Stimulated activated CD4-positive, alpha-beta T cell treated with anti-CD3 and anti-CD28 coated beads, Interleukin-4, amount 100 ng/mL, for 1 hour (primary cell): ENCODE results near the gene TPPP3.
"Not testable (repeated sequence)": the region's sequence is repeated elsewhere in the genome, so short reads cannot be mapped to it uniquely, and the experiment has no call there.

ENCODE experiments used
- DNase-seq: peaks from one replicate; pipeline ENCODE4 v3.0.0-alpha.2; 2020

The TPPP3 gene

DNA sequence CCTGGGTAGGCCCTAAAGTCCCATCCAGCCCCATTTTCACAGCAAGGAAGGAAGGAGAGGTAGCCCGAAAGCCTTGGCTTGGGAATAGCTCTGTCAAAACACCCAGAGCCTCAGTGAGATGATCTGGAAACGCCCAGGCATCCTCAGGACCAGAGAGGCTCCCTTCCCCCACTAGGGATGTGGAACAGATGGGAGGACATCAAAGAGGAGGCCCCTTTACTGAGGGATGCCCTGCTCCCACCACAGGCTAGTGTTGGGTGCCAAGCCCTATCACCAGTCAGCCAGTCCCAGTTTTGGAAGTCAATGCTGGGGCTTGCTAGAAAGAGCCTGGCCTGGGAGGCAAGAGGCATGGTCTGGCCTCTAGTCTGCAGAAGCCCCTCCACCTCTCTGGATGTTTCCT lies 4.7 kb downstream of the TPPP3 start:
- no peak for DNase-seq

DNA sequence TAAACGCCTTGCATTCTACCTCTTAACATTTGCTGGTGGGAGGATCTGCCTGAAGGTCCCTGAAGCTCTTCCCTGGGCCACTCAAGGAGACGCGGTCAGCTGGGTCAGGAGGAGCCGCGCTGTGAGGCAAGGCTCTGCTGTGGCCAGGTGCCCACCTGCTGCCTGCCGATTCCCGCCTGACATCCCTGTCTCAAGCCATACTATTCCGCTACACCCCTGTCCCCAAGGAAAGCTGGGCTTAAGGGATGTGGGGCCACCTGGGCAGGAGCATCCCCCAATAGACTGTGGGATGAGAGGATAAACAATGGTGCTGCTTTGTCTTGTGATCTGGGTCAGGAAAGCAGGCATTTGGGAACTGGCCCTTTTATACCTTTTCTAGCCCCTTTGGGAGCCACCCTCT lies 5.1 kb downstream of the TPPP3 start:
- DNase-seq = no peak

DNA sequence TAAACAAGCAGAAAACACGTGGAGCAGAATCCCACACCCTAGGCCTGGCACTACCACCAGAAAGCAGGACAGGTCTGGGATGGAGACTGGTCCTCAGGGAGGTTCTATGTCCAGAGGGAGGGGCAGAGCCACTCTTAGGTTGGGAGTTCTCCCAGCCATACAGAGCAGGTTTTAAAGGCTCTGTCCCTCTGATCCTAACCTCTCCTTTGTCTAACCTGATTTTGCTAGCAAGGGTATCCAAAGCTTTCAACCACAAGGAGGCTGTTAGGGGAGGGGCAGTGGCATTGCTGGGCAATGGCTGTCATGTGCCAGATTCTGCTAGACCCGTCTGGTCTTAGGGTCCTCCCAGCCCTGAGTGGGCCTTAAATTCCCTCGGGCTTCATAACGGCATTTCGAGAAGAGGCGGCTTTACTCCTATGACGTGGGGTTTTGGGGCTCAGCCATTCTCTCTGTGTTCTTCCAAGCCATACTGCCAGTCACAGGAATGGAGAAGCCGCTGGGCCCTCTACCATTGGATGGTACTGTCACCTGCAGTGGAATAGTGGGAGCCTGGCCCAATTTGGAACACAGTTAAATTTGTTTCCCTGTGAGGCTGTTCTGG lies 5.7 kb downstream of the TPPP3 start:
- DNase-seq = no peak

DNA sequence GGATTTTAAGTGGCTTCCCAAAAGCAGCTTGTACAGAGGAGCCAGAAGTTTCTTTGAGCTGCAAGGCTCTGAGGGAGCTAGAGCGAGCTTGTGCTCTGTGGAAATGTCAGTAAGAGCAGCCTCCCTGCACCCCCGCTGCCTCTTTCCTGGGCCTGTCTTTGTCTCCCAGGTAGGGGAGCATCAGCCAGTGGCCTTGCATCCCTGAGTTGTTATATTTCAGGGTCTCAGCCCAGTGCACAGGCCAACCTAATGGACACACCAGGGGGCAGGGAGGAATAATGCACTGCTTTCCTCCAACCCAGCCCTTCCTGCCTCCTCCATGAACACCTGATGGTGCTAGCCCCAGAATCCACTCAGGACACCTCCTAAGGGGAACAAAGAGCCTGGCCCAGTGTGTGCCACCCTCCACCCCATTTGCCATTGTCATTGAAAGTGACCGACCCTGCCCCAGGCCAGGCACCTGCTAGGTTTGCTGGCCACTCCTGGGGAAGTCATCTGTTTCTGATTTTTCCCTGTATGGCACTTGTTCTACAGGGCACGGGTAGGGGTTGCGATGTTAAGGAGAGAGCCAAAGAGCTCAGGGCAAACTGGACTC lies 6.3 kb downstream of the TPPP3 start:
- DNase-seq = no peak

DNA sequence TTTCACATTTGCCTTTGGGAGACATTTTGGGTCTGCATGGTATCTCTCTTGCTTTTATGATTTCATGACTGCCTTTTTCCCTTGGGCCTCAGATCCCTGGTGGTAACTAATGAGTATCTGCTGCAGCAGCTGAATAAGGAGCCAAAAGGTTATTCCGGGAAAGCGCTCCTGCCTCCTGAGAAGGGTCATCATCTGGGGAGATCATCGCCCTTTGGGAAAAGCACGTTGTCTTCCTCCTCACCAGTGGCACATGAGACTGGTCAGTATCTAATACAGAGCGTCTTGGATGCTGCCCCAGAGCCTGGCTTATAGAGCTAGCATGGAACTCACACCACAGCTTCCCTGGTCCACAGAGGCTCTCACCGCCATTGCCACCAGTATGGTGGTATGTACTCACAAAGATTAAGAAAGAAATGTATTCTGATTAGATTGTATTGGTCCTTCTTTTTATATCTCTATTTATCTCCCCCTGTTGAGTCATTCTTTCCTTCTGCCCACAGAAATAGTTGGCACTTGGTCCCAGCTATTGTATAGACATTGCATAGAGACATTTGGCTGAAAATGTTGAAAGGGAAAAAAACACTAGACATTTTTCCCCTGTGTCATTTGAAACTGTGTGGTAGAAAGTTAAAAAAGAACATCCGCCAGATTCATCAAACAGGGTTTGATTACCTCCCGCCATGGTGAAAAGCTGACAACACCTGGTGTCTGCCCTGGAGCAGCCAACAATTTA lies 8.4 kb downstream of the TPPP3 start:
- no peak for DNase-seq

DNA sequence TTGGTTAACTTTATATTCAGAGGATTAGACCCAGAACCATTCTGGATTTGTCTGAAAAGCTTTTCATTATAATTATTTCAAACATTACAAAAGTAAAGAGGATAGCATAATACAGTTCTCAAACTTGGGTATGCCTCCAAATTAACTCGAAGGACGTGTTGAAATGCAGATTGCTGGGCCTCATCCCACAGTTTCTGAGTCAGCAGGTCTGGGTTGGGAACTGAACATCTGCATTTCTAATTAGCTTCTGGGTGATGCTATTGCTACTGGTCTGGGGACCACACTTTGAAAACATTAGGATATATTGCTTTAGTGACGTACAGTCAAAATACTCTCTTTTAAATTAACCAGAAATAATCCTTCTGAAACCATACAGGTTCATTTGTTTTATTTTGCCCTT lies 10.0 kb downstream of the TPPP3 start:
- DNase-seq = no peak

DNA sequence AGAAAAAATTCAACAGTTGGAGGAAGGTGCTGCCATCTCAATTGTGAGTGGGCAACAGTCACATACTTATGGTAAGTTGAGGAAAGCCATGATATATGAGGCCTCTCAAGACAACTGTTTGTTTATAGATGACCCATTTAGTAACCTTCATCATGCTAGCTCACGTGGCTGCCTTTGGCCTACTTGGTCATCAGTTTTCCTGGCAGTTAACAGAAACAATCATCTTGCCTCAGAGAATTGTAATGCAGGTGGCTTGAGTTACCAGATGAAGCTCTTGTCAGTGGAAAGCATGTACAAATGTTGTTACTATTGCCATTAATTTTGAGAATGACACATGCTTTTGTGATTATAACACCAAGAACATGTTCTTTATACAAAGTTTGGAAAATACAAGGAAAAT lies 14.7 kb downstream of the TPPP3 start:
- DNase-seq = no peak

DNA sequence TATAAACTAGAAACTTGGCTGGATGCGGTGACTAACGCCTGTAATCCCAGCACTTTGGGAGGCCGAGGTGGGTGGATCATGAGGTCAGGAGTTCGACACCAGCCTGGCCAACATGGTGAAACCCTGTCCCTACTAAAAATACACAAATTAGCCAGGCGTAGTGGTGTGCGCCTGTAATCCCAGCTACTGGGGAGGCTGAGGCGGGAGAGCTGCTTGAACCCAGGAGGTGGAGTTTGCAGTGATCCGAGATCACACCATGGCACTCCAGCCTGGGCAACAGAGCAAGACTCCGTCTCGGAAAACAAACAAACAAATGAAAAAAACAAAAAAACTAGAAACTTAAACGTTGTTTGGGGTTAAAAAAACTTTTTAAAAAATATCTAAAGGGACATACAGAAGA lies 17.3 kb downstream of the TPPP3 start:
- not testable (repeated sequence) for DNase-seq

DNA sequence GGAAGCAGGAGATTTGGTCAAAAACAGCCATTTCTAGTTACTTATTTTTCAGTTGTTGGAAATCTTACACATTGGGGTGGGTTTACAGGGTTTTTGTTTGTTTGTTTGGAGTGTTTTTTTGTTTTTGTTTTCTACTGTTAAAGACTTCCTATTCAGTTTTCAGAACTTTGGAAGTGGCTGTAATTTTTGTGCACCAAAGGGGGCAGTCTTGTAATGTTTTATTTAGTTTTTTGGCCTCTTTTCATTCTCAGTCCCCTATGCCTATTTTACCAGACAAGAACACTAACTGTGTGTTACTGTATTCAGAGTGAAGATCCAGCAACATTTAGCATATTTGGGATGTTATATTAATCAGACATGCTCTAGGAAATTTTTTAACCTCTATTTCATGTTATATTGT lies 20.6 kb downstream of the TPPP3 start:
- DNase-seq = no peak

DNA sequence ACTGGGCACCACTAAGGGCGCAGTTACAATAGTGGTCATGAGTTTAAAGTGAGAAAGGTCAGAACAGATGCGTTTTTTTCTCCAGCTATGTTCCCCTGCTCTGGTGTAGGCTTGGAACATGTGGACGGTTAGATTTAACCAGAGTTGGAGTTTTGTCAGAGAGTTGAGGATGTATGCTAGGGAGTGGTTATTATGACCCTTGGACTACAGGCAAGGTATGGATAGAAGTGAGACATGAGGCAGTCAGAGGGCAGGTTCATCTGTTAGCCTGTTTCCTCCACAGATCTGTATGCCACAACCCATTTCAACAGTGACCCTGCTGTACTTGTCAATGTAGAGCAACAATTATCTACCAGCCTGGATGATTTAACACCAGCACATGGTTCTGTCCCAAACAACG lies 22.6 kb downstream of the TPPP3 start:
- no peak for DNase-seq

DNA sequence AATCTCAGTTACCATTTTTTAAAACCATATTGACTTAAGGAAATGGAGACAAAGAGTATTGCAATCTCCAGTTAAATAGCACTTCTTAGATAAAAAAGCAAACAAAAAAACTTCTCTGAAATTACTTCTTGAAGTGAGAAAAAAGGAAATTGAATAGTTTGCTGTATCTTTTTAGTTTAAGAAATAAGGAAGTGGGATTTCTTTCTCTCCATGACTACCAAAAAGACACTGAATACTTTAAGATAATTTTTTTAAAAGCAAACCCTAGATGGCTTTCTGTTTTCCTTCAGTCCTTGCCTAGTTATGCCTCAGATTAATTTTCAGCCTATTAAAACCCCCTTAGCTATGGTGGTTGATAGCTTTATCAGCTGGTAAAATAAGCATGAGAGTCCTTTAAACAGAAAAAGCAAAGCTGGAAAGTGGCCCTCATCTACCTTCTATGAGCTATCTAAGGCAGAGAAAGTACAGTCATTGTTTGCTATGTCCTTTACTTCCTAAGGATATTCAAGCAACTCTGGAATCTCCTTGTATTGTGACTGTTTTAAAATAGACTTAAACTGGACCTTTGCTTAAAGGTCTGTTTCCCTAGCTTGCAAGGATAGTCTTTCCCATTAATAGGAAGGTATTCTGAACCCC lies 28.6 kb downstream of the TPPP3 start:
- no peak for DNase-seq

DNA sequence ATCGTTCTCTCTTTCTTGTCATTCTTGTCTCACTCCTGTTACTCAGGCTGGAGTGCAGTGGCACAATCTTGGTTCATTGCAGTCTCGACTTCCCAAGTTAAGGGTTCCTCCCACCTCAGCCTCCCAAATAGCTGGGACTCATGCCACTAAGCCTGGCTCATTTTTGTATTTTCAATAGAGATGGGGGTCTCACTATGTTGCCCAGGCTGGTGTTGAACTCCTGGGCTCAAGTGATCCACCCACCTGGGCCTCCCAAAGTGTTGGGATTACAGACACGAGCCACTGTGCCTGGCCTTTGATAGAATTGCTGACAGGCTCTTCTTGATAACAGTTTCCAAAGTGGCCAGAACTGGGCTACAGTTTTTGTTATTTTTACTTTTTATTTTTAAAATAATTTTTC lies 32.3 kb downstream of the TPPP3 start:
- DNase-seq = no peak

DNA sequence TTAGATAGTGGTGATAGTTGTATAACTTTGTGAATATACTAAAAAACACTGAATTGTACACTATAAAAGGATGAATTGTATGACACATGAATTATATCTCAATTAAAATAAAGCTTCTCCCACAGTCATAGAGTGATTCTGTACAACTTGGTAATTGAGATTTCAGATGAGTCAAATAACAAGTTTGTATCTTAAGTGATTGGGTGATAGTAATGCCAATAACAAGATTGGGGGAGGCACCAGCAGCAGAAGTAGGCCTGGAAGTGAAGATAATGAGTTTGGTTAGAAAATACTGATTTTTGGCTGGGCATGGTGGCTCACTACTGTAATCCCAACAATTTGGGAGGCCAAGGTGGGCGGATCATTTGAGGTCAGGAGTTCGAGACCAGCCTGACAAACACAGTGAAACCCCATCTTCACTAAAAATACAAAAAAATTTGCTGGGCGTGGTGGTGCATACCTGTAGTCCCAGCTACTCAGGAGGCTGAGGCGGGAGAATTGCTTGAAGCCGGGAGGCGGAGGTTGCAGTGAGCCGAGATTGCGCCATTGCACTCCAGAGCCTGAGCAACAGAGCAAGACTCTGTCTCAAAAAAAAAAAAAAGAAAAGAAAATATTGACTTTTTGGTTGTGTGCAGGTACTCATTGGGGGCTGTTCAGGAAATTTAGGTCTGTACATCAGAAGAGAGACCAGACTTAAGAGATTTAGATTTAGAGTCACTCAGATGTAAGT lies 33.6 kb downstream of the TPPP3 start:
- not testable (repeated sequence) for DNase-seq

DNA sequence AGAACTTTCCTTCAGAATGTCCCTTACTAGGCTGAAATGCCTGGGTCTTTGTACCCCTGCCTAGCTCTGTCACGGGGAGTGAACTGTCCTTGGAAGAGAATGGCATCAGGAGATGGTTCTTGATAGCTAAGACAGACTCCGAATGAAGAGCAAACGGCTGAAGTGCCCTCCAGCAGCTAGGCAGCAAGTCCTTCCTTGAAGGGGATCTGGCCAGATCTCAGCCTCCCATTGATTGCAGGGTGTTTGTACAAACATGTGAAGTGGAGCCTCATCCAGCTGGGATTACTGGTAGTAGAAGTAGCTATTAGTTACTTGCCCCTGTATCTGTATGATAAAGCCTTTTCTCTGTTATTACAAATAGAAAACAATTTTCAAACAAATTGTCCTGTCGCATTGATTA lies 35.7 kb downstream of the TPPP3 start:
- DNase-seq = no peak

DNA sequence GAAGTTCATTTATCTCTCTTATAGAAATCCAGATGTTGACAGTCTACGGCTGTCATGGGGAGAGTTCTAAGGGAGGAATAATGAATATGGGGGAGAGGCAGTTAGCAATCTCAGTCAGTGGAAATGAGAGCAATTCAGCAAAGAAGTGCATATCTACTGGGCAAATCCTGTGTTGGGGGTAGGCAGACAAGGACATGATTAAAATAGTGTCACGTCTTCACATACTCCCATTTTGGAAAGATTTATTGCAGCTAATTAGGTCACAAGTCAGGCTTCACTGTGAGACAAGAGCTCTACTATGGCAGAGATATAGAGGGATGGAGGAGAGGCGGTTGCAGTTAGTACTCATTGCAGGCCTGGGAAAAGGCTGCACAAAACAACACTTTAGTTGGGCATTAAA lies 36.9 kb downstream of the TPPP3 start:
- no peak for DNase-seq

DNA sequence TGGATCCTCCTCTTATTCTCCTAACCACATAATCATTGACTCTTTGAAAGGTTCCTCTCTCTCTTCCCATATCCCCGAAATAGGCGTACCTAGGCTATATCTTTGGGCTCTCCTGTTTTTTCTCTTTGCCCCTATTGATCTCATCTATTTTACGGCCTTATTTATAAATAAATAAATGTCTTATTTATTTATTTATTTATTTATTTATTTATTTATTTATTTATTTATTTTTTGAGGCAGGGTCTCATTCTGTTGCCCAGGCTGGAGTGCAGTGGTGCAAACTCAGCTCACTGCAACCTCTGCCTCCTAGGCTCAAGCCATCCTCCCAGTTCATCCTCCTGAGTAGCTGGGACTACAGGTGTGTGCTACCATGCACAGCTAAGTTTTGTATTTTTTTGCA lies 40.8 kb downstream of the TPPP3 start:
- not testable (repeated sequence) for DNase-seq

DNA sequence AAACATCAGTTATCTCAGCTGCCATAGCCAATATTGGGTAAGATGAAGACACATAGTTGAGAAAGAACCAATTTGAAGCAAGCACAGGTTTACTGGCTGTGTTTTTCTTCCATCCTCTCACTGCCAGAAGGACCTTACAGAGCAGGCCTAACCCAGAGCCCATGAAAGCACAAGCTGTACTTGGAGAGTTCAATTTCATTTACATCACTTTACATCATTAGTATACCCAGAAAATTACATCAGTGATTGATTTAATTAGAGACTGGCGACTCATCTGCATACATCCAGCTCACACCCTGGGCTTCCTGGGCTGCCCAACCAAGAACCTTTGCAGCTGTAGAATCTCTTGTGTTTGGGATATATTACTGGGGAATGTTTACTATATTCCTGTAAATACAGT lies 43.0 kb downstream of the TPPP3 start:
- DNase-seq = no peak

DNA sequence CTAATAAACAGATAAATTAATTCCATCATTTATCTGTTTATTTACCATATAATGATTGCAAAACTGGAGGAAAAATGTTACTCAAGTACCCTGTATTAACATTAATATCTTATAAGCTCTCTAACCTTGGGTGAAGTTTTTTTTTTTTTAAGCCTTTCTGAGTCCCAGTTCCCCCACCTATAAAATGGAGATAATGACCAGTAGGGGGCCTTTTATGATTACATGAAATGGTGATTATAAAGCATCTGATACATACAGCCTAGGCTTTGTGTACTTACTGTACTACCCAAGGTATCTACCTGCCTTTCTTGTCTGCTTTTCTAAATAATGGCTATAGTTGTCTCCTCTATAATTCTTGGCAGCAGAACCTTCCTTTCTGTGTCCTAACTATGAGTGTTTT lies 44.1 kb downstream of the TPPP3 start:
- DNase-seq = no peak

DNA sequence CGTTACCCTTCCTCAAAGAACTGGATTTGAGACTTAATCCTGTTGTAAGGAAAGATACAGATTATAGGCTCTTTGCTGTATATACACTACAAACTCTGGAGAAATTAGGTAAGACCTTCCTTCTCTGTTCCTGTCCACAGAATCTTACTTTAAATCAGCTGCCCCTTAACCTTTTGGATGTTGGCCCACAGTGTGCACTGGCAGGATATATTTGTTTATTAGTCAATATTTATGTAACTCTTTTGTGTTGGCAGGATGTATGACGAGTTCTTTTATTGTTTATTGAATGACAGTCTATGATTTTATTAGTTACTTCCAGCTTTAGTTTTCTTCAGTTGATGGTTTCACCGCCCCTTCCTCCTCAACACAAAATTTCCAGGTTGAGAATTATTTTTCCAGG lies 47.0 kb downstream of the TPPP3 start:
- DNase-seq = no peak

DNA sequence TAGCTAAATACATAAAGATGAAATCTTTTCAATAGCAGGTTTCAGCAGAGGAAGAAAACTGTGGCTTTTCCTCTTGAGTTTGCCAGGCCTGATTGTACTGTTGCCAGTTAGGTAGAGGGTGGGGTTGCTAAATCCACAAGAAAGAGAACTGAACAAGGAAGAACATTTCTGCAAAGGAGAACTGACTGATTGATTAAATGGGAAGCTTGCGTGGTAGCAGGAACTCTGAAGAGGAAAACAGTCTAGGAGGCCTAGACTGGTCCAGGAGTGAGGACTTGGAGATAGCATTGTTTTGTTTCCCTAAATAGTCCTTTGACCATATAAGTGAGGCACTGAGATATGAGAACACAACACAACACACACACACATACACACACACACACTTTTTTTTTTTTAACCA lies 47.9 kb downstream of the TPPP3 start:
- DNase-seq = no peak

DNA sequence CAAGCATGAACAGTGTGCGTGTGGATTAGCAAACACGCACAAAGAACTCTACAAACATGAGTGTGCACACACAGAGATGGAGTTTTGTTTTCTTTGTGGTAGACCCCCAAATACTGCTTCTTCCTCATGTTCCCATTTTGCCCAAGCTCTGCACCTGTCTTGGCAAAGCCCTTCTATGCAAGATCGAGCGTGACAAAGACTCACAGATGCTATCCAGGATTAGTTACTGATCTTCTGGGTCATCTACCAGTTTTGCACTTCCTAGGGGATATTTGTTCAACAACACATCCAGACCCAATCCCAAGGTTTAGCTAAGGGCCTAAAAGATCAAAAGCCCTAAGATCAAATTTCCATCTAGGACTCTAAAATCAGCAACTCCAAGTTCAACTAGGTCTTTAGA lies 50.7 kb downstream of the TPPP3 start:
- DNase-seq = no peak

DNA sequence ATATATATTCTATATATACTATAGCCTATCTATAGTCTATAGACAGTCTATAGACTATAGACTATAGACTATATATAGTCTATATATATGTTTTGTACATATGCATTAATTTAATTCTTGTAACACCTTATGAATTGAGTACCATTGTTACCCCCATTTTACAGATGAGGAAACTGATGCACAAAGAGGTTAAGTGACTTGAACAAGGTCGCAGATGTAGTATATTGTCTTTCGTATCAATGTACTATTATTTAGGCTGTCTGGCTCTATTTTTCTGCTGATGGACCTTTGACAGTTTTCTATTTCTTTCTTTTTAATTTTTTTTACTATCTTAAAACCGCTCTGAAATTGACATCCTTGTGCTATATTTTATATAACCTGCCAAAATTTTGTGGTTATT lies 52.0 kb downstream of the TPPP3 start:
- no peak for DNase-seq
